NCI-H146 treated with DMSO at 0.1 percent for 48 hours (cell line): ENCODE data around the gene KAZN.

ENCODE experiments used
- DNase-seq: peaks from one replicate; lab custom pipeline; 2025; ENCODE audit not compliant: unreplicated experiment; lab: John Stamatoyannopoulos, UW

KAZN gene

DNA sequence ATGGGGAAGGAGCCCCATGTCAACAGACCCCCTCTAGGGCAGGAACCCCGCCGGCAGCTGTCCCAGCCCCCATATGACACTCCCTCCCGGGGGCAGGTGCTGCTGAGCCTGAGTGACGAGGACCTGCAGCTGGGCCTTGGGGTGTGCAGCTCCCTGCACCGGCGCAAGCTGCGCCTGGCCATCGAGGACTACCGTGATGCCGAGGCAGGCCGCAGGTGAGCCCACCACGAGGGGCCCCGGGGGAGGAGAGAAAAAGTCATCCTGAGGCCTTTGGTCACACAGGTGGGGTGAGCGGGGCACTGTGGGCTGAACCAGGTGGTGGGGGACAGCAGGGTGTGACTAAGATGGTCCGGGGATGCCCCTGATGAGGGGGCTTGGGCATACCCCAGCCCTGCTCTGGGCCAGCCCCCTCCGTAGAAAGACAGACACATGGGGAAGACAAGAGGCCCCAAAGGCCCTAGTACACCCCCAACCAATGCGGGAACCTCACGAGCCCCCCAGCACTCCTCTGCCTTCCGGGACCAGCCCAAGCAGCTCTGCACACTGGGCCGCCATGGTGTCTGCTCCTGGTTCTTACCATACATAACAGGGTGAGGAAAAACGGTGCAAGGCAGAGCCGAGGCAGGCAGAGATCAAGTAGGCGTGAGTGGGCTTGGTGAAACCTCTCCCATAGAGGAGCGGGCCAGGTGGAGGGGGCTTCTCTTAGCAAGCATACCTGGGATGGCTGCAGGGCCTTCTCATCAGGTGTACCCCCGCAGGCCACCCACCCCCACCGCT, 496.4 kb downstream of the KAZN start:
- DNase-seq = no peak

DNA sequence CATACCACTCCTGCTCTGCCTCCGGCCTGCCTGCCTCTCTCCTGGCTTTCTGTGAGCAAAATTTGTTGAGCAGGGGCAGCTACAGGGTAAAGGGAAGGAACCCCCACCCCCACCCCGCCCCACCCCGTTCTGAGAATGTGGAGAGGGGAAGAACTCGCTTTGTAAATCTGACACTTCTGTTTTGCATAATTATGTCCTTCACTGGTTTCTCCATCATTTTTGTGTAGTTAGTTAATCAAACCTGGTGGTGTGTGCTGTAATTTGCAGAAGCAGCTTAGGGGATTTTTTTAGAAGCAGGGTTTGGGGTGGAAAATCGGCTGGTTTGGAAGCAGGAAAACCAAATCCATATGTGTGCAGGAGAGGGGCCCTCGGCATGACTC, 497.0 kb downstream of the KAZN start:
- DNase-seq = no peak

DNA sequence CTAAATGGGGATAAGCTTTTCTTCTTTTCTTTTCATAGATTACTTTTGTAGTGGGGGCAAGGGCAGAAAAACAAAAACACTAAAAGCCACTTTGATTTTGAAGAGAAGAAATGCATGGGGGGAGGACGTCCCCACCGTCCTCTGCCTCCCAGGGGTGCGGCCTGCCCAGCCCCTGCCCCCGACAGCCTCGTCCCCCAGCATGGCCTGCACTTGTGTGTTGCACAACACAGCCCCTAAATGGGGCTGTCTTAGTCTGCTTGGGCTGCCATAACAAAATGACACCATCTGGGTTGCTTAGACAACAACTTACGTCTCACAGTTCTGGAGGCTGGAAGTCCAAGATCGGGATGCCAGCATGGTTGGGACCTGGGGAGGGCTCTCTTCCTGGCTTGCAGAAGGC, 497.8 kb downstream of the KAZN start:
- no peak for DNase-seq

DNA sequence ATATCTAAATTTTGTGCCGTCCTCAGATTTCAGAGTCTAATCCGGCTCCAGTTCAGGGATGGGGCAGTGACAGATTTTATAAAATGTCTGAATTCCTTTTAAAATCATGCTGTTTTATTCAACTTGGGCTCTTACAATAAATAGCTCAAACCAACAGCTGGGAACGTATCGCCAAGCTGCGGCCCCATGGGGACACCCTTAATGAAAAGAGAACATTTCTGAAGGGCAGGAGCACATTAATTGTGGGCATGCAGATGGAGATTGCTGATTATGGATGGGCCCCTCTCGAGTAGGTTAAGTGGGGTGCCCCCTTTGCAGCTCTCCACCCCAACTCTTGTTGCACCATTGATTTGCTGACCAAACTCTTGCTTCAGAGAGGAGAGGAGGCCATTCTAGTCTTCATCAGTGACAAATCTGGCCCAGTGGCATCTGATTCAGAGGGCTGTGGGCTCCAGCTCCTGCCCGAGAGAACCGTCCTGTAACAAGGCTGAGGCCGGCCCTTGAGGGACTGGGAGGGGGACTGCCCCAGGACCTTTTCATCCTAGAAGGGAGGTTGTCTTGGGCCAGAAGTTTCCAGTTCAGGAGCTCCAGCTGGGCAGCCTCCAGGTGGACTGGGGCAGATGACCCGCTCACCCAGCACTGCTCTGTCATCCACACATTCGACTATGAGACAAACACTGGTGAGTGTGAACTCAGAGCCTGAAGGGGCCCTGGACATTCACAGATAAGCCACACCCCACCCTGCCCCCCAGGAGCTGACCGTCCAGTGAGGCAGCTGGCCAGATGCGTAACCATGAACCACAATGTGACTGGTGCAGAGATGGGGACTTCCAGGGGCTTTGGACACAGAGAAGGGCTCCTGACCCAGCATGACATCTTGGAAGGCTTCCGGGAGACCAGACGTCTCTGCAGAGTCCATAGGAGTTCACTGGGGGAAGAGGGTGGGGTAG, 500.0 kb downstream of the KAZN start:
- DNase-seq = no peak

DNA sequence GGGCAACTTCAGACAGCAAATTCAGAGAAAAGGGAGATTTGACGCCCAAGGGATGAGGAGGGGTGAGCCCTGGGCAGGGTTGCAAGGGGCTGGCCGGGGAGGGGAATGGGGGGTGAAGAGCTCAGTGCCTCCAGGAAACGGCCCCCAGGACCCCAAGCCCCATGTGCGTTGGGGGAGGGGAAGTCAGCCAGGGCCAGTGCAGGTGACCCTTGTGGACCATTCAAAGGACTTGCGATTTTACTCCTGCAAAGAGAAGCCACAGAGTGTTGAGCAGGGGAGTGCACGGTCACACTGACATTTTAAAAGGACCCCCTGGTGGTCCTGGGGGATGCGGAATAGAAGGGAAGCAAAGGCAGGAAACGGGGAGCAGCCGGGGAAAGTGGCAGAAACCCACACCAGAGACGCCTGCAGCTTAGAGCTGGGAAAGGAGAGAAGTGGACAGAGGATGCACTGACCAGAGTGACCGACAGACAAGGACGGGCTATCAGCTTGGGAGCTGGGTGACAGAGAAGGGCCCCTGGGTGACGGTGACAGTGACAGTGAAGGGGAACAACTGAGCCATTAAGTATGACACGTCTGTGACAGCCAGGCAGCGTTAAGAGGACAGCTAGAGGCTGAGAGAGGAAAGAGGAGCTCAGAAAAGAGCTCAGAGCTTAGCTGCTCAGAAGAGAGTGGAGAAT, 501.1 kb downstream of the KAZN start:
- no peak for DNase-seq

DNA sequence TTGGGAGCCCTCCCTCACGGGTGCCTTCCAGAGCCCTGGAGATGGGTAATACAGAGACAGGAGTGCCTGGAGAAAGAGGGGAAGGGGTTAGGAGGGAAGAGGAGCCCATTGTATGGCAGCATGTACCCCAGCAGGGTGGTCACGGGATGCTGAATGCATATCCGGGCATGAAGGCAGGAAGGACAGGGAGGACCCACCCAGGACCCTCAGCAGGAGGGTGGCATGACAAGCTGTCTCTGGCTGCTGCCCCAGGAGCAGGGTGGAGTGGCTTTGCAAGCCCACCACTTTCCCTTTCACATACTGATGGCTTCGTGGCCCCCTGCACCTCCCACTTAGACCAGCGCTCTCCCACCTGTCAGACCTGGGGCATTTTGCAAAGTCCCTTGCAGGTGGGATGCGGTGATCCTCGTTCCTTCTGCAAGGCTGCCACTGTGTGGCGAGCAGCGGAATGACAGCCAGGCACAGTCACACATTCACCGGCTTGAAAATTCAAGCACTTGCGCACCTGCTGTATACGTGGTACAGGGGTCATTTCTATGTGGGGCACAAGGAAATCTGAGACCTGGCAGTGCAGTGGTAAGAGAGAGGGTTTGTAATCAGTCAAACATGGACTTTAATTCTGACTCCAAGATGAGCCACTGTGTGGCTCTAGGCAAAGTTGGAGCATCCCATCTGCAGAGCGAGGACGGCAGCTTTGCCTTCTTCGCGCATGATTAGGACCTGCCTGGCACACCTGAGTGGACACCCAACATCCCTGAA, 501.8 kb downstream of the KAZN start:
- DNase-seq = peak; percentile 4

DNA sequence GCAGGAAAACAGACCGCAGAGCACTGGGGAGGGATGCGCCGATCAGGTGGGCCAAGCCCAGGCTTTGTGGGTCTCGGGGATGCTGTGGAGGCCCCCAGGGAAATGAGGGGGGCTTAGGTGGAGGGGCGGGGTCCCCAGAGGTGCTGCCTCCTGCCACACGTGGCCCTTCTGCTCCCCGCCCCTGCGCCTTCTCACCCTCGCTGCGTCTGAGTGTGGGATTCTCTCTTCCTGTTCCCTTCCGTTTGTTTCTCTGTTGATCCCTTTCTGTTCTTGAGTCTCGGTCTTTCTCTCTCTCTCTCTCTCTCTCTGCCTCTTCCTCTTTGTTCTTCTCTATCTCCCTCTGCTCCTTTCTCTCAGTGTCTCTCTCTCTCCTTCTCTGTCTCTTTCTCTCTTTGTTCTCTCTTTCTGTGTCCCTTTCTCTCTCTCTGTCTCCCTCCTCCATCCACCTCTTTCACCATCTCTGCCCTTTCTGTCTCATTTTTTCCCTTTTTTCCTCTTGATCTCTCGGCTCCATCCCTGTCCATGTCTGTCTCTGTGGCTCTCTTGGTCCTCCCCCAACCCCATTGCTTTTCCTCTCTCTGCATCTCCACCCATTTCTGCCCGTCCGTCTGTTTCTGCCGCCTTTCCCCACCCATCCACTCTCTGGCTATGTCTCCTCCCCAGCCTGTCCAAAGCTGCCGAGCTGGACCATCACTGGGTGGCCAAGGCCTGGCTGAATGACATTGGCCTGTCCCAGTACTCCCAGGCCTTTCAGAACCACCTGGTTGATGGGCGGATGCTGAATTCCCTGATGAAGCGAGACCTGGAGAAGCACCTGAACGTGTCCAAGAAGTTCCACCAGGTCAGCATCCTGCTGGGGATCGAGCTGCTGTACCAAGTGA, 502.6 kb downstream of the KAZN start:
- no peak for DNase-seq

DNA sequence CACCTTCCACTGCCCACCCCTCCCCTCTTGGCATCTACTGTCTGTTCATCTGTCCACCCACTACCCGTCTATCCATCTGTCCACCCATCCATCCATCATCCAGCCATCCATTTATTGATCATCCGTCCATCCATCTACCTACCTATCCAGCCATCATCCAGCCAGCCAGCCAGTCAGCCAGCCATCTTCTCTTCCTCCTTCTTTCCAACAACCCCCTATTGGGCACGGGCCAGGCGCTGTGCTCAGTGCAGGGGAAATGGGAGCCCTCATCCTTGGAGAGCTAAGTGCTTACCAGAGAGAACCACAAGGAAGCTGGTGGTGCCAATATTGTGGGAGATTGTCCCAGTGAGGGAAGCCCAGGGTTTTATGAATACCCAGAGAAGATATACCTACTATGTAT, 503.3 kb downstream of the KAZN start:
- no peak for DNase-seq

DNA sequence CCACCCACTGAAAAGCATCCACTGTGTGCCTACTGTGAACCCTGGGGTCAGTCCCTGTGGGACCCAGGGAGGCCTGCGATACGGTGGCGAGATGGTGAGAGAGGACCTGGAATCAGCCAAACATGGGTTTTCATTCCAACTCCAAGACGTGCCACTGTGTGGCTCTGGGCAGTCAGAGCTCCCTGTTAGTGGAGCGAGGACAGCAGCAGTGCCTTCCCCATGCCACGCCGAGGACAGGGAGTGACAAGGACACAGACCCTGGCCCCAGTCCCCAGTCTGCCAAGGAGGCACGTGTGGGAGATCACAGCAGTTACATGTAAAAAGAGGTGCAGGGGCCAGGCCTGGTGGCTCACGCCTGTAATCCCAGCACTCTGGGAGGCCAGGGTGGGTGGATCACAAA, 504.2 kb downstream of the KAZN start:
- DNase-seq = no peak

DNA sequence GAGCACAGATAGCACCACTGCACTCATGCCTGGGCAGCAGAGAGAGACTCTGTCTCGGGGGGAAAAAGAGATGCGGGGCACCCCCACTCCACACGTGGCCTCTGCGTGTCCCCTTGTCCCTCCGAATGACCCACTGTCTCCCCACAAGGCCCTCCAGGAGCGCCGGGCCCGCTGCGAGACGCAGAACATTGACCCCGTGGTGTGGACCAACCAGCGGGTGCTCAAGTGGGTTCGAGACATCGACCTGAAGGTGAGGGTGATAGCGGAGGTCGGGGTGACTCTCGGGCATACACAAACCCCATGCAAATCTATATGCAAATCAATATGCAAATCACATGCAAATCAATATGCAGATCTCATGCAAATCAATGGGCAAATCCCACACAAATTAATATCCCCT, 504.7 kb downstream of the KAZN start:
- no peak for DNase-seq

DNA sequence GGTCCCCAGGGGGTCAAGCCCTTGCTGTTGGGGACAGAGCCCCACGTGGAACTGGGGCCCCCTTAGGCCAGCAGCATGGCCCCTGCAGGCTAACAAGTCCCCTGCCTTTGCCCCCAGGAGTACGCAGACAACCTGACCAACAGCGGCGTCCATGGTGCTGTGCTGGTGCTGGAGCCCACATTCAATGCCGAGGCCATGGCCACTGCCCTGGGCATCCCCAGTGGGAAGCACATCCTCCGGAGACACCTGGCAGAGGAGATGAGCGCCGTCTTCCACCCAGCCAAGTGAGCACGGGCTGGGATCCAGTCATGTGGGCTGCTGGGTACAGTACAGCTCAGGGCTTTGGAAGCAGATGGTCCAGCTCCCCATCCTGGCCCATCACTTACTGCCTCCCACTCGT, 505.4 kb downstream of the KAZN start:
- no peak for DNase-seq

DNA sequence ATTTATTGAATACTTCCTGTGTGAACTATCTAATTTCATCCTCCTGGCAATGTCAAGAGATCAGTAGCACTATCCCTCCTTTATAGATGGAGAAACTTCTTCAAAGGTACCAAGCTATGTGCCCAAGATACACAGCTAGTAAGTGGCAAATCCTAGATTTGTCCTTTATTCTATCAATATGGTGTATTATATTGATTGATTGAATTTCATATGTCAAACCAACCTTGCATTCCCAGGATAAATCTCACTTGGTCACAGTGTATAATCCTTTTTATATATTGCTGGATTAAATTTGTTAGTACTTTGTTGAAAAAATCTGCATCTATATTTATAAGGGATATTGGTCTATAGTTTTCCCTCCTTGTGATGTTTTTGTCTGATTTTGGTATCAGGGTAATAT, 506.3 kb downstream of the KAZN start:
- DNase-seq = no peak

DNA sequence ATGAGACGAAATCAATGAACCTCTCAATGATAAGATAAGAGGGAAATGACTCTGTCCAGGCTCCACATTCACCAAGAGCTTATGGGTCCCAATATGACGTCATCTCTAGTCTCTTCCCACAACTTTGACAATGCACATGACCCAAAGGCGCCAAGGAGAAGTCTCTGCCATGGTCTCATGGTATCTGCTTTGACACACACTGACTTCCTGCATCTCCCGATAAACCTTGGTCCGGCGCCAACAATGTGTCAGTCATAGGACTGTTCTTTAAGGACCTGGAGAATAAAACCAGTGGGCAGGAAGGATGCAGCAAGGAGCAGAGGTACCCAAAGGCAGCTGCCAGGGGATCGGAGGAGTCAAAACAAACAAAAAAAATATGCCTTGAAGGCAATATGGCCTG, 508.1 kb downstream of the KAZN start:
- no peak for DNase-seq

DNA sequence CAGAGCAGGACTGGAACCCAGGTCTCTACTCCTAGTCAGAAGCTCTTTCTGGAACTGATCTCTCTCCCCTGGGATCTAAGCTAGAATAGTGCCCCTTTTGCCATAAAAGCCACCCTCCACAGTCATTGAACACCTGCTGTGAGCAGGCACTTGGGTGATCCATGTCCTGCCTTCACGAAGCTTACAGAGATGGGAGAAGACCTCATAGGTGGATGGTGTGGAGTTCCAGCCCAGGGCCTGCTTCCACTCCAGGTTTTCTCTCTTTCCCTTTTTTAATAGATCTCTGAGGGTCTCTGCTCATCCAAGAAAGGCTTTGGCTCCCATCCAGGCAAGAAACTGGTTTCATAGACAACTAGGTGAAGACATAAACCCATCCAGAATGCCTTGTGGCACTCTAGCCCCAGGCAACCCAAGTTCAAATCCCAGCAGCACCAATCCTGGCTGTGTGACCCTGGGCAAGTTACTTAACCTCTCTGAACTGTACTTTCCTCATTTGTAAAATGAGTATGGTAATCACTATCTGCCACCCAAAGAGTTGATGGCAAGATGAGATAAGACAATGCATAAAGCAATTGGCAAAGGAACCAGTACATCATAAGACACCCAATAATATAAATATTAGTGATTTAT, 508.7 kb downstream of the KAZN start:
- no peak for DNase-seq

DNA sequence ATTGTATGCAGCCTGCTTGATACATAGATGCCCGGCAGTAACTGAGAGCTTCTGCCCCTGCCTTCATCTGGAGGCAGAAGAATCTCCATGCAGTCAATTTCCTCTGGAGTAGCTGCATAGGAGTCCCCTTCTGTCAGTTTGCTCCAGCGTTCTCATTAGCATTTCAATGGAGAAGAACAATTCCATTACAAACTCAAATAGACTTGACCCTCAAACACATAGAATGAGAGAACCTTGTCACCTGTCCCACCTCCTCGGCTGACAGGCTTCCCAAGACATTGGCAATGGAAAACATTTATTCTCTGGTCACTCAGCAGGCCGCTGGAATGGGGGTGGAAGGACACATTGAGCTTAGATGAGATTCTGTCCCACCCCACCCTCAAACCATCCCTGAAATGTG, 509.4 kb downstream of the KAZN start:
- DNase-seq = no peak

DNA sequence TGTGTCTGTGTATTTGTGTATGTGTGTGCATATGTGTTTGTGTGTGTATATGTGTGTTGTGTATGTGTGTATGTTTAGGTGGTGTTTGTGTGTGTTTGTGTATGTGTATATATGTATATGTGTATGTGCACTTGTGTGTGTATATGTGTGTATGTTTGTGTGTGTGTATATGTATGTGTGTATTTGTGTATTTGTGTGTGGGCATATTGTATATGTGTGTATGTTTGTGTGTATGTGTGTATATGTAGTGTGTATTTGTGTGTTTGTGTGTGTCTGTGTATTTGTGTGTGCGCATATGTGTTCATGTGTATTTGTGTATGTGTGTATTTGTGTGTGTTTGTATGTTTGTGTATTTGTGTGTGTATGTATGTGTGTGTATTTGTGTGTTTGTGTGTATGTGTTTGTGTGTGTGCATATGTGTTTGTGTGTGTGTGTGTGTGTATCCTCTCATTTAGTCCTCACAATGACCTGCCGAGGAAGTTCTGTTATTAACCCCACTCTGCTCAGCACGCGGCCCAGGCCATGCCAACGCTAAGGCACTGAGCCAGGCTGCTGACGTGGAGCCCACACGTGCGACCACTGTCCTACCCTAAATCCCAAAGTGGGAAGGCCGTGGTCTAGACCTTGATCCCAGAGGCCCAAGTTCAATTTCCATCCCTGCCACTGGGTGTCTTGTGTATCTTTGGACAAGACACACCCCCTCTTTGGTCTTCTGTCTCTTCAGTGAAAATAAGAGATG, 511.8 kb downstream of the KAZN start:
- DNase-seq = no peak

DNA sequence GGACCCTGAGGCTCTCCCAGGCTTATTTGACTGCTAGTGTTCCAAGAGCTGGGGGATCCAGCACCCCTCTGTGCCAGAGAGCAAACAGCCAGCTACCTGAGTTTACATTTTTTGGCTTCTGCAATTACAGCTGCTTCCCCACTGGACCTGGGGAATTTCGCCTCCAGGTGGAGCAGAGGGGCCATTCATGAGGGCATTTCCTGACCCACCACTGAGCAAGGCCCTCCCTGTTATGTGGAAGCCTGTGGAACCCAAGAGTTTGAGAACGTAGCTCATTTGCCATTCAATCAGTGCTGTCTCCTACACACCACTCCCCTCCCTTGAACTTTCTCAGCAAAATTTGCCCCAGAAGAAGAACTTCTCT, 512.4 kb downstream of the KAZN start:
- no peak for DNase-seq

DNA sequence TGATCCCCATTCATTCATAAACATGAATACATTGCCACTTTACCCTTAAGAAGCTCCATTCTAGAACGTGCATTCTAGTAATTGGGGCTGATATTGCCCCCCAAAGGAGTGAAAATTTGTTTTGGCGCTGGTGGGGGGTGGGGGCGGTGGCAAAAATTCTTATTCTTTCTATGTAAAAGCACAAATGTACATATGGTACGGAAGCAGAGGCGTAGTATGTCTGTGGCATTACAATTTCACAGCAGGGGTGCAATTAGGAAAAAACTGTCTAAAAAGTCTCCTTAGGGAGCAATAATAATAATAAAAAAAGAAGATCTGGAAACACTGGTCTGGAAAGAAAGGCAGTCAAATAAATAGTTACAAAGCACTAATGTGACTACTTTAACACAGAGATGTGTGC, 514.7 kb downstream of the KAZN start:
- no peak for DNase-seq

DNA sequence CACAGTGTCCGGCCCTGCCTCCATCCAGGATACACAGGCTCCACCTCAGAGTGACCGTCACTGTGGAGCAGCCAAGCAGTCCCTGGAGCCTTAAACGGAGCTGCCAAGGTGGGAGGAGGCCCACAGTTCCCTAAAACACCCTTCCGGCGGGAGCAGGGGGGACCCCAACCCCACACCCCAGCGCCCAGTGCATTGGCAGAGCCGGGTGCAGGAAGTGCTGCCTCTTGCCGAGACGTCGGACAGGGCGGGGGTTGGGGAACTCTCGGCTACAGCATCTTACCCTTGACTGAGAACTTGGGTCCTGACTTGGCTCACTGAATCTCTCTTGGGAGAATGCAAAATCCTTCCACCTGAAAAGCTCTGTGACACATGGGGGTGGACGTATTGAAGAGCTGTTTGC, 516.4 kb downstream of the KAZN start:
- DNase-seq = no peak
